Activated CD4-positive, CD25-positive, alpha-beta regulatory T cell treated with anti-CD3 and anti-CD28 coated beads, Interleukin-2, amount 50 U/mL, for 24 hours (primary cell): ENCODE measurements around the gene SH3RF3.

ENCODE experiments used
- ATAC-seq, 2 donors: fragments of 150-1000 bp; cut with Tn5 transposase; one replicate each; pipeline ENCODE4 v1.10.0; 2021; ENCODE audit warnings: mild to moderate bottlenecking in 1 of 2, moderate library complexity in 1 of 2

SH3RF3 gene

GRCh38 chr2:109139865-109140396, 10.9 kb downstream of the SH3RF3 start:
- ATAC-seq, result no peak

GRCh38 chr2:109141006-109141600, 12.1 kb downstream of the SH3RF3 start:
- ATAC-seq, result no peak

- ATAC-seq, result no peak
Observed at GRCh38 chr2:109141727-109142283, 12.8 kb downstream of the SH3RF3 start.

GRCh38 chr2:109142416-109143210, 13.6 kb downstream of the SH3RF3 start:
- ATAC-seq, result no peak

- ATAC-seq, result peak; percentile 88 to 91
Observed at GRCh38 chr2:109143214-109144187, 14.5 kb downstream of the SH3RF3 start.

- no peak for ATAC-seq
Observed at GRCh38 chr2:109144271-109144670, 15.3 kb downstream of the SH3RF3 start.

GRCh38 chr2:109144721-109145120, 15.7 kb downstream of the SH3RF3 start:
- no peak for ATAC-seq

GRCh38 chr2:109145286-109145685, 16.3 kb downstream of the SH3RF3 start:
- ATAC-seq, result no peak

GRCh38 chr2:109147405-109147804, 18.4 kb downstream of the SH3RF3 start:
- no peak for ATAC-seq

- no peak for ATAC-seq
Observed at GRCh38 chr2:109148117-109148746, 19.2 kb downstream of the SH3RF3 start.

- ATAC-seq, result peak in 1 of 2 donors; percentile 53
Observed at GRCh38 chr2:109148991-109149645, 20.1 kb downstream of the SH3RF3 start.

GRCh38 chr2:109150559-109150958, 21.6 kb downstream of the SH3RF3 start:
- no peak for ATAC-seq

GRCh38 chr2:109151519-109151918, 22.5 kb downstream of the SH3RF3 start:
- ATAC-seq, result no peak

- ATAC-seq, result no peak
Observed at GRCh38 chr2:109153005-109153784, 24.2 kb downstream of the SH3RF3 start.

GRCh38 chr2:109153807-109154206, 24.8 kb downstream of the SH3RF3 start:
- ATAC-seq, result no peak

GRCh38 chr2:109154226-109154625, 25.2 kb downstream of the SH3RF3 start:
- no peak for ATAC-seq

- no peak for ATAC-seq
Observed at GRCh38 chr2:109155553-109156451, 26.8 kb downstream of the SH3RF3 start.

- ATAC-seq, result no peak
Observed at GRCh38 chr2:109157563-109158105, 28.6 kb downstream of the SH3RF3 start.

- ATAC-seq, result no peak
Observed at GRCh38 chr2:109158237-109158636, 29.2 kb downstream of the SH3RF3 start.
